WTC11 (cell line): Measurements from ENCODE around the gene C5orf58. TPM values are rescaled to one million over a fixed set of nuclear protein-coding genes. Genes with fewer than 3 reads are reported as not detected.

Experiments
- ATAC-seq: fragments of 200-7000 bp; cut with Tn5 transposase; 2 replicates; pipeline ENCODE4 v1.10.0; 2021; ENCODE audit warnings: mild to moderate bottlenecking, moderate library complexity
- CTCF ChIA-PET: fragments of 300-600 bp; sonication (Branson Sonifier 250); formaldehyde crosslinking; loops from one replicate; lab custom pipeline; 2021; ENCODE audit warnings: antibody characterized with exemption; lab: Charles Lee
- POLR2A ChIA-PET: fragments of 350-600 bp; sonication (Branson Sonifier 250); formaldehyde crosslinking; loops from one replicate; lab custom pipeline; 2021; ENCODE audit warnings: antibody characterized with exemption; lab: Charles Lee
- DNase-seq: peaks from one replicate; pipeline ENCODE4 v3.0.0; 2021; ENCODE audit warnings: low spot score
- H3K27ac Mint-ChIP-seq: 2 replicates; pipeline ENCODE4 v1.8.0; 2021; ENCODE audit warnings: mixed read lengths
- H3K27me3 Mint-ChIP-seq: 2 replicates; pipeline ENCODE4 v1.8.0; 2021; ENCODE audit warnings: low read depth, mild to moderate bottlenecking, moderate library complexity, mixed read lengths
- H3K36me3 Mint-ChIP-seq: 2 replicates; pipeline ENCODE4 v1.8.0; 2021; ENCODE audit warnings: mixed read lengths
- H3K4me1 Mint-ChIP-seq: 2 replicates; pipeline ENCODE4 v1.8.0; 2022; ENCODE audit warnings: mixed read lengths
- H3K4me3 Mint-ChIP-seq: 2 replicates; pipeline ENCODE4 v1.8.0; 2021; ENCODE audit warnings: mild to moderate bottlenecking, moderate library complexity, mixed read lengths
- H3K9me3 Mint-ChIP-seq: 2 replicates; pipeline ENCODE4 v1.8.0; 2021; ENCODE audit warnings: mixed read lengths
- ELF4 ChIP-seq: sonication (generic); formaldehyde crosslinking; IDR thresholded peaks from 2 replicates; pipeline ENCODE4 v1.8.1; 2022; ENCODE audit warnings: low read depth, mild to moderate bottlenecking, moderate library complexity, missing genetic modification reagents
- FOXJ3 ChIP-seq: sonication (generic); formaldehyde crosslinking; IDR thresholded peaks from 2 replicates; pipeline ENCODE4 v1.9.0; 2021; ENCODE audit warnings: missing genetic modification reagents, mild to moderate bottlenecking, borderline replicate concordance
- GRHL2 ChIP-seq: fragments of 250-450 bp; sonication (Bioruptor Pico); IDR thresholded peaks from 2 replicates; pipeline ENCODE4 v1.8.0; 2022; ENCODE audit warnings: mild to moderate bottlenecking, moderate library complexity; ENCODE audit not compliant: insufficient replicate concordance, severe bottlenecking
- IRF2 ChIP-seq: sonication (generic); formaldehyde crosslinking; IDR thresholded peaks from 2 replicates; pipeline ENCODE4 v1.8.0; 2022; ENCODE audit warnings: low read depth, missing genetic modification reagents, borderline replicate concordance
- NFYB ChIP-seq: sonication (generic); formaldehyde crosslinking; conservative IDR thresholded peaks from 2 replicates; pipeline ENCODE4 v1.8.0; 2022; ENCODE audit warnings: low read depth, missing genetic modification reagents
- RELA ChIP-seq: sonication (generic); formaldehyde crosslinking; IDR thresholded peaks from 2 replicates; pipeline ENCODE4 v1.8.1; 2022; ENCODE audit warnings: missing genetic modification reagents, mild to moderate bottlenecking, borderline replicate concordance
- SOX15 ChIP-seq: fragments of 250-450 bp; sonication (Bioruptor Pico); IDR thresholded peaks from 2 replicates; pipeline ENCODE4 v1.9.0; 2021; ENCODE audit warnings: mild to moderate bottlenecking
- TEAD4 ChIP-seq: sonication (generic); formaldehyde crosslinking; IDR thresholded peaks from 2 replicates; pipeline ENCODE4 v1.8.0; 2022; ENCODE audit warnings: mild to moderate bottlenecking, missing genetic modification reagents
- TP53 ChIP-seq: sonication (generic); formaldehyde crosslinking; IDR thresholded peaks from 2 replicates; pipeline ENCODE4 v1.8.1; 2023; ENCODE audit warnings: mild to moderate bottlenecking, missing genetic modification reagents
- ZBTB21 ChIP-seq: sonication (generic); formaldehyde crosslinking; IDR thresholded peaks from 2 replicates; pipeline ENCODE4 v1.8.1; 2023; ENCODE audit warnings: mild to moderate bottlenecking, missing genetic modification reagents, borderline replicate concordance
- ZNF232 ChIP-seq: sonication (generic); formaldehyde crosslinking; IDR thresholded peaks from 2 replicates; pipeline ENCODE4 v1.8.0; 2022; ENCODE audit warnings: mild to moderate bottlenecking, missing genetic modification reagents
- ZNF396 ChIP-seq: fragments of 250-450 bp; sonication (Bioruptor Pico); IDR thresholded peaks from 2 replicates; pipeline ENCODE4 v1.8.0; 2021; ENCODE audit warnings: mild to moderate bottlenecking, moderate library complexity, borderline replicate concordance
- ZNF671 ChIP-seq: fragments of 250-450 bp; sonication (Bioruptor Pico); IDR thresholded peaks from 2 replicates; pipeline ENCODE4 v1.8.0; 2021; ENCODE audit warnings: mild to moderate bottlenecking
- total RNA-seq: library from RNA; stranded (reverse); gene quantifications from 3 replicates; pipeline ENCODE4 v1.2.3, GENCODE V29; 2021
- TF ChIP-seq, protein P1 (sequence below): sonication (generic); formaldehyde crosslinking; IDR thresholded peaks from 2 replicates; pipeline ENCODE4 v1.8.1; 2022; ENCODE audit warnings: mild to moderate bottlenecking, missing genetic modification reagents, moderate library complexity, borderline replicate concordance
- TF ChIP-seq, protein P2 (sequence below): sonication (generic); formaldehyde crosslinking; IDR thresholded peaks from 2 replicates; pipeline ENCODE4 v1.8.0; 2023; ENCODE audit warnings: missing genetic modification reagents, mild to moderate bottlenecking, borderline replicate concordance
- TF ChIP-seq, protein P3 (sequence below): sonication (generic); formaldehyde crosslinking; IDR thresholded peaks from 2 replicates; pipeline ENCODE4 v1.8.1; 2023; ENCODE audit warnings: mild to moderate bottlenecking, missing genetic modification reagents, moderate library complexity
- TF ChIP-seq, protein P4 (sequence below): sonication (generic); formaldehyde crosslinking; IDR thresholded peaks from 2 replicates; pipeline ENCODE4 v1.8.0; 2022; ENCODE audit warnings: mild to moderate bottlenecking, missing genetic modification reagents
- TF ChIP-seq, protein P5 (sequence below): sonication (generic); formaldehyde crosslinking; IDR thresholded peaks from 2 replicates; pipeline ENCODE4 v1.8.1; 2023; ENCODE audit warnings: mild to moderate bottlenecking, missing genetic modification reagents, moderate library complexity

C5orf58 gene
- total RNA-seq, 1 experiment from 2014 or later = 2.0 TPM

DNA sequence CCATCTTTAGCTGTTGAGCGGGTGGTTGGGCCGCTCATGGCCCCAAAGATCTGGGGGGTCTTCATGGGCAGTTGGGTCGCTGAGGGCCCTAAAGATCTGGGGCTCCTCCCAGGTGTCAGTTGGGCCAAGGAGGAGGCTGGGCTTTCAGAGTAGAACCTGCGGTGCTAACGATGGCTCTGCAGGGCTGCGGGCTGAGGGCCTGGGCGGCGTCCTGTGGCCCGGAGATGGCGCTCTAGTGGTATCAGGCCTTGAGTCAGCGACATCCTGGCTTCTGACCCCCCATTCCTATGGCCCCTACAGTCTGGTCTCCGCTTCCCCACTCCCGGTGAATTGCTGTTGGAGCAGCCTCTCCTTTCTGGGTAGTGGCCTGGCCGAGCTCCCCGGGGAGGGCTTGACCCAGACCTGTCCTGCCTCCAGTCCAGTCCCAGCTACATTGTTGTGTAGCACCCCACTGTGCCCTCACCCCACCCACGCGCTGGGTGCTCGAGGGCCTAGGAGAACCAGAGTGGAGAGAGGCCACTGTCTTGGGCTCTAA is 640 bp downstream of the C5orf58 start:
- Mint-ChIP-seq H3K4me1 (peaks cover 6% of the 10 kb centered on the region), H3K36me3 (no peaks in the 10 kb centered on the region), H3K27me3 (no peaks in the 10 kb centered on the region), H3K27ac (no peak overlapping the region), H3K9me3 (no peaks in the 10 kb centered on the region), H3K4me3 (no peak overlapping the region)
- ATAC-seq (peak; percentile 33; the same call in 1 of the 2 replicates), DNase-seq (no peak)
- TF ChIP-seq IRF2 (no peak), GRHL2 (CRISPR knock-in tag) (no peak), ZBTB21 (CRISPR knock-in tag) (no peak), ZNF232 (CRISPR knock-in tag) (no peak)
- TF ChIP-seq, protein P1, sequence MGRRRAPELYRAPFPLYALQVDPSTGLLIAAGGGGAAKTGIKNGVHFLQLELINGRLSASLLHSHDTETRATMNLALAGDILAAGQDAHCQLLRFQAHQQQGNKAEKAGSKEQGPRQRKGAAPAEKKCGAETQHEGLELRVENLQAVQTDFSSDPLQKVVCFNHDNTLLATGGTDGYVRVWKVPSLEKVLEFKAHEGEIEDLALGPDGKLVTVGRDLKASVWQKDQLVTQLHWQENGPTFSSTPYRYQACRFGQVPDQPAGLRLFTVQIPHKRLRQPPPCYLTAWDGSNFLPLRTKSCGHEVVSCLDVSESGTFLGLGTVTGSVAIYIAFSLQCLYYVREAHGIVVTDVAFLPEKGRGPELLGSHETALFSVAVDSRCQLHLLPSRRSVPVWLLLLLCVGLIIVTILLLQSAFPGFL (CRISPR knock-in tag) = no peak
- ChIA-PET POLR2A (no interaction called here), CTCF (interaction anchor here (1.4 to 1.5 kb wide), 3 partner anchors 8 to 170 kb away, joined by 3 to 6 read pairs (median 3); no protein-coding TSS in a partner anchor)

DNA sequence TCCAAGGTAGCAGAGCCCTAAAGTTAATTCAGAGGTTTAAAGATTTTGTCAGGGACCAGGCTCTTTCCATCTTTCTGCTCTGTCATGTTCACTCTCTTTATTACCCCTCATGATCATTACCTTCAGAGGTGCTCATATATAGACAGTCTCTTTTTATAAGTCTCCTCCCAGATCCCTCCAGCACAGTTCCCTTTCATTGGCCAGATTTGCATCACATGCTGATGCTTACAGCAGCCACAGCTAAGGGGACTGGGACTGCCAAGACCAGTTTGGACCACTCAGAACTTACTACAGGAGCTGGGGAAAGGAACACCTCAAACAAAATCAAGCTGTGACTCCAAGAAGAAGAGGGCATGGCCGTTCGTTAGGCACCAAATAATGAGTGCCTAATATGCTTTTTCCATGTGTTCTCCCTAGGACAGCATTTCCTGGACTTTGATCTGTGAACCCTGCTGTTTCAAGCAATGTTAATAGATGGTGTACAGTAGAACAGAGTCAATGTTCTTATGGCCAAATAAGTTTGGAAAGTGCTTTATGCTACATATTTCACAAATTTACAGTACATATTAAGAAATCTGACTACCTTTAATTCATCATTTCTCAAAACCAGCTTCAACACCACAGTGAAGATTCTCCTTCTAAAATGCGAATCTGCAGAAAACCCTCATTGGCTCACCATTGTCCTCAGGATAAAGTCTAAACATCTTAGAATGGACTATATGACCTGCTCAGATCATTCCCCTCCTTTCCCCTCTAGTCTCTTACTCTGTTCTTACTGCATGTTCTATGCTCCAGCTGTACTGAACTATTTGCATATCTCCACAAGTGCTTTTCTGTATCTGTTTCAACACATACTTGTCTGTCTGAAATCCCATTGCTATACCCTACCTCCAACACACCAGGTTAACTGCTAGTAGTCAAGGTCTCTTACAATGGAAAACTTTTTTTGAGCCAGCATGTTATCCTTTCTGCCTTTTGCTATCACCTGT is 3.4 kb downstream of the C5orf58 start:
- no peaks in the 10 kb centered on the region for H3K27me3 Mint-ChIP-seq
- no peaks in the 10 kb centered on the region for H3K36me3 Mint-ChIP-seq
- H3K27ac Mint-ChIP-seq = no peak overlapping the region
- H3K9me3 Mint-ChIP-seq = no peaks in the 10 kb centered on the region
- H3K4me1 Mint-ChIP-seq = peaks cover 6% of the 10 kb centered on the region
- TF ChIP-seq NFYB (CRISPR knock-in tag) (0 out of 2 replicates have a peak, but pooled peaks have one; percentile 16), FOXJ3 (no peak), TP53 (CRISPR knock-in tag) (no peak)
- TF ChIP-seq, protein P2, sequence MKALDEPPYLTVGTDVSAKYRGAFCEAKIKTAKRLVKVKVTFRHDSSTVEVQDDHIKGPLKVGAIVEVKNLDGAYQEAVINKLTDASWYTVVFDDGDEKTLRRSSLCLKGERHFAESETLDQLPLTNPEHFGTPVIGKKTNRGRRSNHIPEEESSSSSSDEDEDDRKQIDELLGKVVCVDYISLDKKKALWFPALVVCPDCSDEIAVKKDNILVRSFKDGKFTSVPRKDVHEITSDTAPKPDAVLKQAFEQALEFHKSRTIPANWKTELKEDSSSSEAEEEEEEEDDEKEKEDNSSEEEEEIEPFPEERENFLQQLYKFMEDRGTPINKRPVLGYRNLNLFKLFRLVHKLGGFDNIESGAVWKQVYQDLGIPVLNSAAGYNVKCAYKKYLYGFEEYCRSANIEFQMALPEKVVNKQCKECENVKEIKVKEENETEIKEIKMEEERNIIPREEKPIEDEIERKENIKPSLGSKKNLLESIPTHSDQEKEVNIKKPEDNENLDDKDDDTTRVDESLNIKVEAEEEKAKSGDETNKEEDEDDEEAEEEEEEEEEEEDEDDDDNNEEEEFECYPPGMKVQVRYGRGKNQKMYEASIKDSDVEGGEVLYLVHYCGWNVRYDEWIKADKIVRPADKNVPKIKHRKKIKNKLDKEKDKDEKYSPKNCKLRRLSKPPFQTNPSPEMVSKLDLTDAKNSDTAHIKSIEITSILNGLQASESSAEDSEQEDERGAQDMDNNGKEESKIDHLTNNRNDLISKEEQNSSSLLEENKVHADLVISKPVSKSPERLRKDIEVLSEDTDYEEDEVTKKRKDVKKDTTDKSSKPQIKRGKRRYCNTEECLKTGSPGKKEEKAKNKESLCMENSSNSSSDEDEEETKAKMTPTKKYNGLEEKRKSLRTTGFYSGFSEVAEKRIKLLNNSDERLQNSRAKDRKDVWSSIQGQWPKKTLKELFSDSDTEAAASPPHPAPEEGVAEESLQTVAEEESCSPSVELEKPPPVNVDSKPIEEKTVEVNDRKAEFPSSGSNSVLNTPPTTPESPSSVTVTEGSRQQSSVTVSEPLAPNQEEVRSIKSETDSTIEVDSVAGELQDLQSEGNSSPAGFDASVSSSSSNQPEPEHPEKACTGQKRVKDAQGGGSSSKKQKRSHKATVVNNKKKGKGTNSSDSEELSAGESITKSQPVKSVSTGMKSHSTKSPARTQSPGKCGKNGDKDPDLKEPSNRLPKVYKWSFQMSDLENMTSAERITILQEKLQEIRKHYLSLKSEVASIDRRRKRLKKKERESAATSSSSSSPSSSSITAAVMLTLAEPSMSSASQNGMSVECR = no peak
- TF ChIP-seq, protein P3, sequence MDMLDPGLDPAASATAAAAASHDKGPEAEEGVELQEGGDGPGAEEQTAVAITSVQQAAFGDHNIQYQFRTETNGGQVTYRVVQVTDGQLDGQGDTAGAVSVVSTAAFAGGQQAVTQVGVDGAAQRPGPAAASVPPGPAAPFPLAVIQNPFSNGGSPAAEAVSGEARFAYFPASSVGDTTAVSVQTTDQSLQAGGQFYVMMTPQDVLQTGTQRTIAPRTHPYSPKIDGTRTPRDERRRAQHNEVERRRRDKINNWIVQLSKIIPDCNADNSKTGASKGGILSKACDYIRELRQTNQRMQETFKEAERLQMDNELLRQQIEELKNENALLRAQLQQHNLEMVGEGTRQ (CRISPR knock-in tag) = 0 out of 2 replicates have a peak, but pooled peaks have one; percentile 29
- TF ChIP-seq, all 79 proteins: peak for 2
- H3K4me3 Mint-ChIP-seq = no peak overlapping the region
- DNase-seq (no peak), ATAC-seq (no peak)
- ChIA-PET POLR2A (no interaction called here), CTCF (interaction anchor here (0.6 to 1.0 kb wide), 3 partner anchors 10 to 168 kb away, joined by 3 to 4 read pairs (median 3); no protein-coding TSS in a partner anchor)

DNA sequence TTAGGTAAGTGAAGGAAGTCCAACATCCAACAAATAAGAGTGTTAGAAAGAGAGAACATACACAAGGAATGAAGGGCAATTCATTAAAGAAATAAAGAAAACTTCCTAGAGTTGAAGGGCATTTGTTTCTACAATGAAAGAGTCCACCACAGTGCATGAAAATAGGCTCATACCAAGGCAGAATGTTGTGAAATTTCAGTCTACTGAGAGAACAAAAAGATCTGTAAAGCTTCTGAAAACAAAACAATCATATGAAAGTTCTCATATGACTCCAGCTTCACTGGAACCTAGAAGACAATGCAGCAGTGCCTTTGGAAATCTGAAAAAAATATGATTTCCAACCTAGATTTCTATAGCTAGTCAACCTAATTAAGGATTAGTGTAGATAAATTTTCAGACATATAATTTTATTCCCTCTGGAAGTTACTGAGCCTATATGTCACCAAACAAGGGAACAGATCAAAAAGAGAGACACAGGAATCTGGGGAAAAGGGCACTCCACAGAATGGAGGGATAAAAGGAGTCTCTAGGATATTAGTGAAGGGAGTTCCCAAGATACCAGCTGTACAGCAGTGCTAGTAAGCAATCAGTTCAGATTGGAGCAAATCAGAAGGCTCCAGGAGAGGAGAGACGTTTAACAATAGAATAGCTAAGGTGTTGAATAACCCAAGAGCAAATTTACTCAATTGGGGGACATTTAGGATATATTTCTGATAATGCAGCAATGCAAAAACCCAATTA is 5.8 kb downstream of the C5orf58 start:
- DNase-seq (no peak), ATAC-seq (no peak)
- ChIA-PET CTCF (interaction anchor here (1.0 to 1.9 kb wide), 4 partner anchors 13 to 393 kb away, joined by 3 to 9 read pairs (median 5); no protein-coding TSS in a partner anchor), POLR2A (no interaction called here)
- no peak overlapping the region for H3K27ac Mint-ChIP-seq
- peaks cover 6% of the 10 kb centered on the region for H3K4me1 Mint-ChIP-seq
- H3K36me3 Mint-ChIP-seq = no peaks in the 10 kb centered on the region
- H3K27me3 Mint-ChIP-seq = no peaks in the 10 kb centered on the region
- no peak overlapping the region for H3K4me3 Mint-ChIP-seq
- H3K9me3 Mint-ChIP-seq = no peaks in the 10 kb centered on the region
- TF ChIP-seq TEAD4 = no peak
- TF ChIP-seq, protein P4, sequence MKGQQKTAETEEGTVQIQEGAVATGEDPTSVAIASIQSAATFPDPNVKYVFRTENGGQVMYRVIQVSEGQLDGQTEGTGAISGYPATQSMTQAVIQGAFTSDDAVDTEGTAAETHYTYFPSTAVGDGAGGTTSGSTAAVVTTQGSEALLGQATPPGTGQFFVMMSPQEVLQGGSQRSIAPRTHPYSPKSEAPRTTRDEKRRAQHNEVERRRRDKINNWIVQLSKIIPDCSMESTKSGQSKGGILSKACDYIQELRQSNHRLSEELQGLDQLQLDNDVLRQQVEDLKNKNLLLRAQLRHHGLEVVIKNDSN = no peak
- TF ChIP-seq RELA = no peak
- TF ChIP-seq SOX15 = no peak
- TF ChIP-seq ZNF671 (CRISPR knock-in tag) = no peak
- TF ChIP-seq ZNF232 (CRISPR knock-in tag) = no peak
- TF ChIP-seq, protein P3 (CRISPR knock-in tag) = no peak
- no peak for TF ChIP-seq ELF4 (CRISPR knock-in tag)
- TF ChIP-seq ZNF396 (CRISPR knock-in tag) = no peak
- TF ChIP-seq, protein P5, sequence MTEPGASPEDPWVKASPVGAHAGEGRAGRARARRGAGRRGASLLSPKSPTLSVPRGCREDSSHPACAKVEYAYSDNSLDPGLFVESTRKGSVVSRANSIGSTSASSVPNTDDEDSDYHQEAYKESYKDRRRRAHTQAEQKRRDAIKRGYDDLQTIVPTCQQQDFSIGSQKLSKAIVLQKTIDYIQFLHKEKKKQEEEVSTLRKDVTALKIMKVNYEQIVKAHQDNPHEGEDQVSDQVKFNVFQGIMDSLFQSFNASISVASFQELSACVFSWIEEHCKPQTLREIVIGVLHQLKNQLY = no peak
